Endothelial cell of umbilical vein (primary cell): ENCODE data around the gene ATP8A1.

Experiments used
- CTCF ChIP-seq, 2 donors: IDR thresholded peaks; 1 replicate in 1 of 2; 2 replicates in 1 of 2; pipeline ENCODE4 v1.5.1; 2011; ENCODE audit warnings: low read length in 2 of 2, mild to moderate bottlenecking in 2 of 2, moderate library complexity in 2 of 2, control low read depth in 1 of 2, inconsistent platforms in 1 of 2, low read depth in 1 of 2; ENCODE audit not compliant: insufficient read depth in 1 of 2; ENCODE audit errors: extremely low read depth in 1 of 2
- EZH2 ChIP-seq: IDR thresholded peaks from 2 replicates; pipeline ENCODE4 v1.6.1; 2012; ENCODE audit warnings: borderline replicate concordance, low read depth, mild to moderate bottlenecking, moderate library complexity, low read length, inconsistent platforms; ENCODE audit not compliant: severe bottlenecking
- FOS ChIP-seq: IDR thresholded peaks from 2 replicates; pipeline ENCODE4 v1.6.1; 2011; ENCODE audit warnings: mild to moderate bottlenecking, low read length, moderate library complexity, borderline replicate concordance; ENCODE audit not compliant: insufficient read depth
- JUN ChIP-seq: IDR thresholded peaks from 2 replicates; pipeline ENCODE4 v1.6.1; 2011; ENCODE audit warnings: borderline replicate concordance, low read depth; ENCODE audit not compliant: insufficient read length, insufficient read depth
- MAX ChIP-seq: IDR thresholded peaks from 2 replicates; pipeline ENCODE4 v1.6.1; 2011; ENCODE audit not compliant: insufficient read depth, insufficient read length
- MYC ChIP-seq: IDR thresholded peaks from one replicate; pipeline ENCODE4 v1.6.1; 2011; ENCODE audit warnings: mild to moderate bottlenecking, low read depth, low read length
- POLR2A ChIP-seq: IDR thresholded peaks from 2 replicates; pipeline ENCODE4 v1.6.1; 2012; ENCODE audit warnings: low read depth, mild to moderate bottlenecking, control low read depth, low read length
- POLR2AphosphoS5 ChIP-seq: IDR thresholded peaks from 2 replicates; pipeline ENCODE4 v1.6.1; 2012; ENCODE audit warnings: low read depth, mild to moderate bottlenecking, control low read depth, low read length, moderate library complexity; ENCODE audit not compliant: insufficient read depth

- TF ChIP-seq CTCF (IDR thresholded peaks at IDR 0.05; ENCODE audit: extremely low read depth in 1 of 2, insufficient read depth in 1 of 2, low read depth in 1 of 2, low read length in 2 of 2) = no peak
- no peak for TF ChIP-seq POLR2AphosphoS5
- no peak for TF ChIP-seq MYC
- no peak for TF ChIP-seq EZH2
- TF ChIP-seq JUN = no peak
- TF ChIP-seq POLR2A = no peak
- no peak for TF ChIP-seq FOS
- no peak for TF ChIP-seq MAX
These were observed 279.4 kb downstream of the ATP8A1 start for GRCh38 chr4:42377497-42377896.
